ENCODE data around the gene RXRA.

RXRA gene

GRCh38 chr9:134477342-134477925 is 151.2 kb downstream of the RXRA start:
- no peak for DNase-seq

GRCh38 chr9:134477927-134478326 is 151.7 kb downstream of the RXRA start:
- no peak for DNase-seq

- DNase-seq = no peak
These were observed 155.5 kb downstream of the RXRA start for GRCh38 chr9:134481762-134482161.

GRCh38 chr9:134482226-134482625 is 156.0 kb downstream of the RXRA start:
- no peak for DNase-seq

GRCh38 chr9:134483361-134484184 is 157.3 kb downstream of the RXRA start:
- no peak for DNase-seq

- DNase-seq = no peak
These were observed 158.2 kb downstream of the RXRA start for GRCh38 chr9:134484479-134484878.

- DNase-seq = no peak
These were observed 159.4 kb downstream of the RXRA start for GRCh38 chr9:134485653-134486052.

GRCh38 chr9:134486143-134486591 is 159.9 kb downstream of the RXRA start:
- no peak for DNase-seq

GRCh38 chr9:134486596-134486995 is 160.3 kb downstream of the RXRA start:
- no peak for DNase-seq

All from NCI-H187 treated with DMSO at 0.1 percent for 48 hours (cell line).